C4-2B (cell line): ENCODE data around the gene KIAA1549.

ENCODE experiments used
- H3K27ac ChIP-seq: fragments of 450-650 bp; 2 replicates; pipeline ENCODE4 v1.5.1; 2017
- ZFX ChIP-seq: fragments of 450-650 bp; IDR thresholded peaks from 2 replicates; pipeline ENCODE4 v1.6.1; 2017
- TF ChIP-seq, protein P1 (sequence below): fragments of 450-650 bp; conservative IDR thresholded peaks from 2 replicates; pipeline ENCODE4 v1.5.1; 2017; ENCODE audit warnings: mild to moderate bottlenecking

KIAA1549 gene

DNA sequence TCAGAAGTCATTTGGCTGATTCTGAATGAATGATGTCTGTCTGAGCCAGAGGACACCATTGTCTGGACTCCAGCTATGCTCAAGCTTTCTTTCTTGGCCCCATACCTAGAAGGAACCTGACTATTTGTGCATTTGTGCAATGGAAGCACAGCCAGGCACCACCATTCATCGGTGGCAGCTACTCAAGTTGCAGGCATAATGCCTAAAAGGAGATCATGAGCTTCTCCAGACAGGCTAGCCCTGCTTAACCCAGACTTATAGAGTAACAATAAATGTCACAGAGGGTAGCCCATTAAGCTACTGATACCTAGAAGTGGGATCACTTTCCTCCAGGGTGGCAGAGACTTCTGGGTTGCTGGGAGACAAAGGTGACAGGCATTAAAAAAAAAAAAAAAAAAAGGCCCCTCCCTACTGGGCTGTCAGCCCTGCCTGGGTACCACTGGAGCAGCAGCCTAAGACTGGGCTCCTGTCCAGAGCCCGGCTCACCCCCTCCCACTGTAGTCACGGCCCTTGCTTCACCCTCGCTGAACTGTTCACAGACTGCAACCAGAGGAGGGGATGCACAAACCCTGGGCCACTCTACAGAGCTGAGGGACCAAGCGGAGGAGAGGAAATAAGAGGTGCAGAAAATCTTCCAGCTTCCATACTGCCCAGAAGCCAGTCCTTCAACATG lies 107.8 kb downstream of the KIAA1549 start:
- no peak overlapping the region for H3K27ac ChIP-seq
- TF ChIP-seq ZFX, result no peak
- TF ChIP-seq, protein P1, sequence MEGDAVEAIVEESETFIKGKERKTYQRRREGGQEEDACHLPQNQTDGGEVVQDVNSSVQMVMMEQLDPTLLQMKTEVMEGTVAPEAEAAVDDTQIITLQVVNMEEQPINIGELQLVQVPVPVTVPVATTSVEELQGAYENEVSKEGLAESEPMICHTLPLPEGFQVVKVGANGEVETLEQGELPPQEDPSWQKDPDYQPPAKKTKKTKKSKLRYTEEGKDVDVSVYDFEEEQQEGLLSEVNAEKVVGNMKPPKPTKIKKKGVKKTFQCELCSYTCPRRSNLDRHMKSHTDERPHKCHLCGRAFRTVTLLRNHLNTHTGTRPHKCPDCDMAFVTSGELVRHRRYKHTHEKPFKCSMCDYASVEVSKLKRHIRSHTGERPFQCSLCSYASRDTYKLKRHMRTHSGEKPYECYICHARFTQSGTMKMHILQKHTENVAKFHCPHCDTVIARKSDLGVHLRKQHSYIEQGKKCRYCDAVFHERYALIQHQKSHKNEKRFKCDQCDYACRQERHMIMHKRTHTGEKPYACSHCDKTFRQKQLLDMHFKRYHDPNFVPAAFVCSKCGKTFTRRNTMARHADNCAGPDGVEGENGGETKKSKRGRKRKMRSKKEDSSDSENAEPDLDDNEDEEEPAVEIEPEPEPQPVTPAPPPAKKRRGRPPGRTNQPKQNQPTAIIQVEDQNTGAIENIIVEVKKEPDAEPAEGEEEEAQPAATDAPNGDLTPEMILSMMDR, result no peak

DNA sequence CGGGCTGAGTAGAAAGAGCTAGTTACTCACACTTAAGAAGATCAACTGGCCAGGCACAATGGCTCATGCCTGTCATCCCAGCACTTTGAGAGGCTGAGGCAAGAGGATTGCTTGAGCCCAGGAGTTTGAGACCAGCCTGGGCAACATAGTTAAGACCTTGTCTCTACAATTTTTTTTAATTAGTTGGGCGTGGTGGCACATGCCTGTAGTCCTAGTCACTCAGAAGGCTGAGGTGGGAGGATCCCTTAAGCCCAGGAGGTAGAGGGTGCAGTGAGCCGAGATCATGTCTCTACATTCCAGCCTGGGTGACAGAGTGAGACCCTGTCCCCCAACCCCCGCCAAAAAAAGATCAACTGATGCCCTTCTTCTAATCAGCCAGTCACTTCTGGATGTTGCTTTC lies 108.6 kb downstream of the KIAA1549 start:
- no peak overlapping the region for H3K27ac ChIP-seq
- TF ChIP-seq ZFX, result no peak
- TF ChIP-seq, protein P1, result no peak

DNA sequence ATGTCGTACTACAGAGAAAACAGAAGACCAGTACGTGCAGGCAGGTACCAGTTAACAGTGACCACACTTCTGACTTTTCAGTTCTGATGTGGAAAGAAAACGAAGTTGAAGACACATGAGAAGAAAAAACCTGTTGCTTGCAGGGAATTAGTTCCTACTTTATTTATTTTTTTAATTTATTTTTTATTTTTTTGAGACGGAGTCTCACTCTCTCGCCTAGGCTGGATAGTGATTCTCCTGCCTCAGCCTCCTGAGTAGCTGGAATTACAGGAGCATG lies 109.4 kb downstream of the KIAA1549 start:
- TF ChIP-seq, protein P1, result no peak
- TF ChIP-seq ZFX, result no peak
- no peak overlapping the region for H3K27ac ChIP-seq

DNA sequence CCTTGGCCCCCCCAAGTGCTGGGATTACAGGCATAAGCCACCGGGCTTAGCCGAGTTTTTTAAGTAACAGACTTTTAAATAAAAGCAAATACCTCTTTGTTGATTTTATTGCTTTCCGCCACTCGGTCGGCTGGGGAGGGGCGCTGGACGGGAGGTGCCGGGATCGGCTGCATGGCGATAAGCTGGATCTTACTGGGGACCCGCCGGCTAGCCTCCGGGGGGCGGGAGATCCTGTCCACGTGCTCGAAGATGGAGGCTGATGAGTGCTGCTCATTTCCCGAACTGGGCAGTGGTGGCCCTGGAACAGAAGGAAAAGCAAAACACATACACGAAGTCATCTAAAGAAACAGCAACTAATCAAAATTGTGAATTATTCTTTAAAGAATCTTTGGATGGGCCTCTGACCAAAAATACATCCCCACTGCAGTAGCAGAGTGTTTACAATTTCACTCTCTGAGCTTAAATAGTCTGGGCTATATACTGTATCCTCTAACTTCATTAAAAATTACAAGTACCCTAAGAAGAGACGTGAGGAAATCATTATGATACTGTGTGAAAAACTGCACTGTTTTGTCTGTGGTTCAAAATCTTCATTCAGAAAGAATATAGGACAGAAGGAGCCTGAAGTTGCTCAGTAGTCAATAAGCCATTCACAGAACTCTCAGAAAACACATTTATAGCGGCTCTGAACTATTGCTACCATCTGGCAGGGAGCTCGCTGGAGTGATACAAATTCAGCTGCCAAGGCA lies 110.0 kb downstream of the KIAA1549 start:
- no peak overlapping the region for H3K27ac ChIP-seq
- TF ChIP-seq, protein P1, result no peak
- TF ChIP-seq ZFX, result no peak

DNA sequence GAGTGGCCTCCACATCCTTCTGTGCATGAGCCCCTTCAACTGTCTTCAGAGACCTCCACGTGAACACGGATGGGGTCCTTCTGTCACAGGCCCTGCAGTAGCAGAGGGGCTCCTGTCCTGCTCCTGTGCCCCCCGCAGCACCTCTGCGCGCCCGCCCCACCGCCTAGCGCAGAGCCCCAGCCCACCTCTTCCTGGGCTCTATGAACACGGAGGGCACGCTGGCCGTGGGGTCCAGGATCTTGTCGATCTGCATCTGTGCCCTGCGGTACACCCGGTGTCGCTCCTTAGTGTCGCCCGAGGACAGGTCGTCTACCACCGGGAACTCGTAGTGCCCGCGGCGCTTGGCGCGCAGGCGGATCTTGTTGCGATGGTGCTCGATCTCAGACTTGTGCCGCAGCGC lies 111.8 kb downstream of the KIAA1549 start:
- no peak for TF ChIP-seq ZFX
- TF ChIP-seq, protein P1, result no peak
- no peak overlapping the region for H3K27ac ChIP-seq

DNA sequence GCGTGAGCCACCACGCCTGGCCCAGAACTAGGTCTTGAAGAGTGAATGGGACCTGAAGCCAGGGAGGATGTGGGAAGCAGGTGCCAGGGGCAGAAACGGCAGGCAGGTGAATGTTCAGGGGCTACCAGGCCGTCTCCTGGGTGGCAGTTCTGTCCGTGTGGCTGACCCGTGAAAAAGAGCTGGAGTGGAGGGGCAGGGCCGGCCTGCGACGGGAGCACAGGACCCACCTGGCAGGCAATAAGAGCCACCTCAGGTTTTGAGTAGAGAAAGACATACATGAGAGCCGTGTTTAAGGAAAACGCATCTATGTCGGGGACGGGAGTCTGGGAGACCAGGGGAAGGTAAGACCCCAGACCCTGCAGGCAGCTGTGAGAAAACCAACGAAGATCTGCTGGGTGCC lies 112.5 kb downstream of the KIAA1549 start:
- no peak overlapping the region for H3K27ac ChIP-seq
- TF ChIP-seq ZFX, result no peak
- TF ChIP-seq, protein P1, result no peak

DNA sequence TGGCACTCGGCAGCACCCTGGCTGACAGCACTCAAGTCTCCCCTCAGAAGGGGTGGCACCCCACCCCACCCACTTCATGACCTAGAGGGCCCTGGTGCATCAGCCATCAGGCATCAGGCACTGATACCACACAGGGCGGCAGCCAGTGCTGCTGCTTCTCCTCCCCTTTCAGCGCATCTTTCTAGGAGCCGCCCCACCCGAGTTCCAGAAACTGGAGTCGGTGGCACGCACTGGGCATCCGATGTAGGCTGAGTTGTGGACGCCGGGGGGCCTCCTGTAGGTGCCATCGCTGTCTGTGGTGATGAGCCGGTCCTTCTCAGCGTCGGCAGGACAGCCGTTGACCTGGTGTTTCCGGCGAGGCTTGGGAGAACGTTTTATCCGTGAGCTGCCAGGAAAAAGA lies 113.4 kb downstream of the KIAA1549 start:
- TF ChIP-seq, protein P1, result no peak
- no peak for TF ChIP-seq ZFX

More for the DNA sequence above, 113.4 kb downstream of the KIAA1549 start:
- H3K27ac ChIP-seq, result no peak overlapping the region
